ENCODE data around the gene KRI1.
A peak's percentile ranks its signal among the peaks of the same experiment; 100 is the strongest.

KRI1 gene

GRCh38 chr19:10508707-10509106, 57.1 kb downstream of the KRI1 start:
- Histone ChIP-seq H3K9me3 (ENCODE audit: control insufficient read depth, low read length) (no peaks in the 10 kb centered on the region), H3K36me3 (ENCODE audit: control insufficient read depth, insufficient read depth, low read length) (no peaks in the 10 kb centered on the region), H3K4me3 (ENCODE audit: low read depth, low read length) (no peak overlapping the region), H3K4me1 (no peaks in the 10 kb centered on the region), H3K79me2 (no peaks in the 10 kb centered on the region), H3K27me3 (ENCODE audit: control insufficient read depth, insufficient read depth, low read length) (peaks cover 3% of the 10 kb centered on the region), H2AFZ (no peak overlapping the region), H3K9ac (no peak overlapping the region), H3K4me2 (ENCODE audit: low read length) (no peak overlapping the region), H3K27ac (no peak overlapping the region)
- TF ChIP-seq CTCF (IDR thresholded peaks at IDR 0.05) = no peak

GRCh38 chr19:10508036-10508435, 57.8 kb downstream of the KRI1 start:
- no peaks in the 10 kb centered on the region for H3K27me3 ChIP-seq (ENCODE audit: control insufficient read depth, insufficient read depth, low read length)
- H3K36me3 ChIP-seq (ENCODE audit: control insufficient read depth, insufficient read depth, low read length) = no peaks in the 10 kb centered on the region
- no peak overlapping the region for H2AFZ ChIP-seq
- no peaks in the 10 kb centered on the region for H3K9me3 ChIP-seq (ENCODE audit: control insufficient read depth, low read length)
- H3K4me3 ChIP-seq (ENCODE audit: low read depth, low read length) = no peak overlapping the region
- no peak overlapping the region for H3K9ac ChIP-seq
- no peaks in the 10 kb centered on the region for H3K4me1 ChIP-seq
- H3K4me2 ChIP-seq (ENCODE audit: low read length) = no peak overlapping the region
- no peak overlapping the region for H3K27ac ChIP-seq
- TF ChIP-seq CTCF (IDR thresholded peaks at IDR 0.05) = no peak
- no peaks in the 10 kb centered on the region for H3K79me2 ChIP-seq

- H3K4me2 ChIP-seq (ENCODE audit: low read length) = no peak overlapping the region
- H3K4me3 ChIP-seq (ENCODE audit: low read depth, low read length) = no peak overlapping the region
- TF ChIP-seq CTCF (IDR thresholded peaks at IDR 0.05) = peak; percentile 54
- peaks cover 11% of the 10 kb centered on the region for H3K79me2 ChIP-seq
- no peaks in the 10 kb centered on the region for H3K27me3 ChIP-seq (ENCODE audit: control insufficient read depth, insufficient read depth, low read length)
- H3K27ac ChIP-seq = no peak overlapping the region
- peaks cover 4% of the 10 kb centered on the region for H3K4me1 ChIP-seq
- no peak overlapping the region for H3K9ac ChIP-seq
- no peaks in the 10 kb centered on the region for H3K36me3 ChIP-seq (ENCODE audit: control insufficient read depth, insufficient read depth, low read length)
- no peaks in the 10 kb centered on the region for H3K9me3 ChIP-seq (ENCODE audit: control insufficient read depth, low read length)
- no peak overlapping the region for H2AFZ ChIP-seq
Measured at GRCh38 chr19:10505583-10506229, 60.1 kb downstream of the KRI1 start.

Measured in parathyroid adenoma (tissue), 2 donors.